Heart left ventricle (tissue), 16 donors: ENCODE results near the gene ECM1. TPM values are rescaled to one million over a fixed set of nuclear protein-coding genes. Genes with fewer than 3 reads are reported as not detected.
A peak's percentile ranks its signal among the peaks of the same experiment; 100 is the strongest.

Experiments used
- ATAC-seq, 4 donors: fragments of 200-7000 bp; cut with Tn5 transposase; one replicate each; pipeline ENCODE4 v1.9.1; 2020 to 2022; ENCODE audit warnings: moderate library complexity in 4 of 4, mild to moderate bottlenecking in 3 of 4, moderate number of reproducible peaks in 1 of 4
- DNase-seq, 5 donors: peaks; one replicate each; pipeline ENCODE4 v3.0.0-alpha.2; 2020
- H3K27ac ChIP-seq, 12 donors: fragments of 200-600 bp; sonication (generic) in 4 of 12; one replicate each; pipeline versions ENCODE4 v1.5.0 to v1.8.0; 2016 to 2022; ENCODE audit warnings: mild to moderate bottlenecking in 2 of 12
- H3K27me3 ChIP-seq, 9 donors: fragments of 200-600 bp; sonication (generic) in 2 of 9; one replicate each; pipeline versions ENCODE4 v1.5.1 to v1.8.0; 2016 to 2022; ENCODE audit warnings: mild to moderate bottlenecking in 3 of 9
- H3K36me3 ChIP-seq, 9 donors: fragments of 200-600 bp; sonication (generic) in 2 of 9; one replicate each; pipeline versions ENCODE4 v1.5.0 to v1.8.0; 2018 to 2022; ENCODE audit warnings: mild to moderate bottlenecking in 2 of 9
- H3K4me1 ChIP-seq, 12 donors: fragments of 200-600 bp; sonication (generic) in 4 of 12; one replicate each; pipeline versions ENCODE4 v1.5.0 to v1.8.0; 2016 to 2022; ENCODE audit warnings: mild to moderate bottlenecking in 3 of 12
- H3K4me3 ChIP-seq, 12 donors: fragments of 200-600 bp; sonication (generic) in 4 of 12; one replicate each; pipeline versions ENCODE4 v1.5.0 to v1.8.0; 2017 to 2022; ENCODE audit warnings: mild to moderate bottlenecking in 9 of 12, moderate library complexity in 4 of 12
- H3K9me3 ChIP-seq, 12 donors: fragments of 200-600 bp; sonication (generic) in 4 of 12; one replicate each; pipeline versions ENCODE4 v1.5.0 to v1.8.0; 2016 to 2022; ENCODE audit warnings: mild to moderate bottlenecking in 1 of 12
- CTCF ChIP-seq, 12 donors: fragments of 200-600 bp; sonication (generic) in 4 of 12; IDR thresholded peaks; one replicate each; pipeline versions ENCODE4 v1.5.0 to v1.8.0; 2018 to 2022; ENCODE audit warnings: antibody characterized with exemption in 12 of 12, mild to moderate bottlenecking in 5 of 12
- POLR2A ChIP-seq, 2 donors: fragments of 450-650 bp; IDR thresholded peaks; one replicate each; pipeline ENCODE4 v1.6.1; 2017; ENCODE audit warnings: antibody characterized with exemption in 2 of 2, mild to moderate bottlenecking in 2 of 2, moderate library complexity in 2 of 2
- WGBS, 4 donors: extraction: QIAGEN DNeasy Blood & Tissue Kit in 2 of 4; methylation state at CpG; one replicate each; pipeline versions ENCODE4 v1.1.5 to v1.1.7; 2013 to 2018; 5-methylcytosine and 5-hydroxymethylcytosine counted together
- intact Hi-C, 10 donors: fragments of 100-400 bp; cut with DNase I; formaldehyde crosslinking; loops; one replicate each; pipeline versions ENCODE4 v1.11.1 to v1.14.2; 2022
- polyA plus RNA-seq, 2 donors: library from polyadenylated mRNA; stranded (reverse); fragments of 200-250 nt; gene quantifications; one replicate each; pipeline ENCODE4 v1.2.3, GENCODE V29; 2013
- total RNA-seq, 9 donors: library from RNA; depleted of rRNA in 2 of 9; stranded (reverse); fragments of >200 nt in 2 of 9; fragmentation: NEBNext Ultra II Directional in 3 of 9; extraction: Animal tissue kit (Norgen Biotek cat#: 25700) in 3 of 9; gene quantifications; one replicate each; pipeline versions ENCODE4 v1.1.0 to v1.2.4, GENCODE V29; 2016 to 2023
- donor health status: ischemic (EF 13 %, LVEDD 7.1; RV severe dilation, severe dysfunction).
- donor health status: healthy with polysubstance abuse.
- donor health status: DM: no; HTN: yes; CAD: no.
- donor health status: DM: no; HTN: no; CAD: no.
- donor health status: ischemic (EF 25% LVEDD 6.9; RV normal size, moderate dysfunction).
- donor health status: ischemic (EF 25% LVEDD 5.7; RV mildly dilated, moderate dysfunction).
- donor health status: healthy.
- donor health status: DM: yes; HTN: yes; CAD: no.
- donor health status: ischemic (EF 35%, LVEDD 5.7; RV mildly dilated, moderate dysfunction).
- donor health status: nonischemic (EF 11% LVEDD 7.7; RV severe dilation, severe dysfunction).
- donor health status: DM: yes; HTN: yes; CAD: no.
- donor health status: PGD.
- donor health status: ischemic (EF 29% LVEDD 5.4; RV normal size, mild dysfunction).
- donor health status: nonischemic (EF 23%, LVEDD 6.1; RV moderate dilation, normal function).

Gene ECM1
- total and polyA plus RNA-seq, 11 donors: 10.9 to 35.3 (median 15.4) TPM

GRCh38 chr1:150487763-150488115 is 20.2 kb upstream of the ECM1 start:
- Histone ChIP-seq H3K27me3 (no peaks in the 10 kb centered on the region), H3K4me3 (peak overlapping the region; percentile 59 to 99 (median 76)), H3K27ac (peak overlapping the region in 10 of 12 donors; percentile 2 to 89 (median 77)), H3K9me3 (no peaks in the 10 kb centered on the region), H3K36me3 (peaks cover 0 to 42% (median 39%) of the 10 kb centered on the region in 9 donors), H3K4me1 (peaks cover 0 to 18% (median 9%) of the 10 kb centered on the region in 12 donors)
- DNase-seq: no peak
- TF ChIP-seq POLR2A (IDR thresholded peaks at IDR 0.05) (no peak), CTCF (IDR thresholded peaks at IDR 0.05) (no peak)
- intact Hi-C loops: loop anchor here in 4 of 10 donors (1.0 to 10.0 kb wide), 4 partner anchors 28 to 137 kb away; partner anchors contain the start of genes ENSA (in 1 of the 4) and FALEC (in 1 of the 4)
- no peak for ATAC-seq
- WGBS, 4 donors: 4 to 9% (median 6%) methylated on average over 7 of the region's 7 CpGs

GRCh38 chr1:150493175-150493574 is 14.7 kb upstream of the ECM1 start:
- no peak overlapping the region for H3K4me3 ChIP-seq
- H3K36me3 ChIP-seq: peaks cover 0 to 93% (median 76%) of the 10 kb centered on the region in 9 donors
- no peak overlapping the region for H3K27ac ChIP-seq
- intact Hi-C loops: no loop called here
- no peak for ATAC-seq
- no peak for DNase-seq
- no peaks in the 10 kb centered on the region for H3K9me3 ChIP-seq
- H3K27me3 ChIP-seq: no peaks in the 10 kb centered on the region
- WGBS, 4 donors: 94 to 98% (median 97%) methylated on average over 8 of the region's 8 CpGs
- TF ChIP-seq POLR2A (IDR thresholded peaks at IDR 0.05) (no peak), CTCF (IDR thresholded peaks at IDR 0.05) (no peak)
- peaks cover 0 to 7% (median 2%) of the 10 kb centered on the region in 12 donors for H3K4me1 ChIP-seq

- no peak for ATAC-seq
- 95 to 98% (median 97%) methylated on average over 10 of the region's 10 CpGs for WGBS, 4 donors
Measured at GRCh38 chr1:150498342-150498741, 9.6 kb upstream of the ECM1 start.

GRCh38 chr1:150505431-150505830 is 2.5 kb upstream of the ECM1 start:
- 89 to 95% (median 92%) methylated on average over 6 of the region's 6 CpGs for WGBS, 4 donors
- Histone ChIP-seq H3K4me1 (peaks cover 0 to 26% (median 9%) of the 10 kb centered on the region in 12 donors), H3K9me3 (no peaks in the 10 kb centered on the region), H3K36me3 (peaks cover 0 to 71% (median 53%) of the 10 kb centered on the region in 9 donors), H3K27me3 (no peaks in the 10 kb centered on the region), H3K27ac (no peak overlapping the region), H3K4me3 (no peak overlapping the region)
- ATAC-seq: no peak
- DNase-seq: peak in 1 of 5 donors; percentile 2
- intact Hi-C loops: no loop called here
- TF ChIP-seq CTCF (IDR thresholded peaks at IDR 0.05): no peak
- no peak for TF ChIP-seq POLR2A (IDR thresholded peaks at IDR 0.05)

More at GRCh38 chr1:150498342-150498741, 9.6 kb upstream of the ECM1 start:
- Histone ChIP-seq H3K9me3 (no peaks in the 10 kb centered on the region), H3K27me3 (no peaks in the 10 kb centered on the region), H3K27ac (no peak overlapping the region), H3K36me3 (peaks cover 0 to 95% (median 71%) of the 10 kb centered on the region in 9 donors), H3K4me3 (no peak overlapping the region), H3K4me1 (no peaks in the 10 kb centered on the region)
- TF ChIP-seq POLR2A (IDR thresholded peaks at IDR 0.05): no peak
- no peak for TF ChIP-seq CTCF (IDR thresholded peaks at IDR 0.05)
- intact Hi-C loops: no loop called here
- no peak for DNase-seq
